WERI-Rb-1 (cell line): ENCODE data around the gene CCM2.

Experiments used
- DNase-seq: peaks from one replicate; pipeline ENCODE4 v3.0.0-alpha.2; 2020
- H3K27ac ChIP-seq: fragments of 250-450 bp; sonication (Bioruptor Pico); 2 replicates; pipeline ENCODE4 v1.5.1; 2020; ENCODE audit warnings: mild to moderate bottlenecking, moderate library complexity
- H3K27me3 ChIP-seq: fragments of 250-450 bp; sonication (Bioruptor Pico); 2 replicates; pipeline ENCODE4 v1.5.1; 2021; ENCODE audit warnings: mild to moderate bottlenecking, low read depth, moderate library complexity; ENCODE audit not compliant: insufficient read depth, severe bottlenecking
- H3K36me3 ChIP-seq: fragments of 250-450 bp; sonication (Bioruptor Pico); 2 replicates; pipeline ENCODE4 v1.5.1; 2020; ENCODE audit warnings: mild to moderate bottlenecking, moderate library complexity
- H3K4me3 ChIP-seq: 2 replicates; pipeline ENCODE4 v1.5.1; 2011; ENCODE audit warnings: low read depth, mild to moderate bottlenecking, control low read depth, low read length
- H3K9me3 ChIP-seq: fragments of 250-450 bp; sonication (Bioruptor Pico); 2 replicates; pipeline ENCODE4 v1.5.1; 2021; ENCODE audit warnings: mild to moderate bottlenecking, moderate library complexity; ENCODE audit not compliant: severe bottlenecking
- TF ChIP-seq, protein P1 (sequence below): IDR thresholded peaks from 2 replicates; pipeline ENCODE4 v1.5.1; 2011; ENCODE audit warnings: low read depth, mild to moderate bottlenecking, control low read depth, inconsistent platforms, low read length

The CCM2 gene

DNA sequence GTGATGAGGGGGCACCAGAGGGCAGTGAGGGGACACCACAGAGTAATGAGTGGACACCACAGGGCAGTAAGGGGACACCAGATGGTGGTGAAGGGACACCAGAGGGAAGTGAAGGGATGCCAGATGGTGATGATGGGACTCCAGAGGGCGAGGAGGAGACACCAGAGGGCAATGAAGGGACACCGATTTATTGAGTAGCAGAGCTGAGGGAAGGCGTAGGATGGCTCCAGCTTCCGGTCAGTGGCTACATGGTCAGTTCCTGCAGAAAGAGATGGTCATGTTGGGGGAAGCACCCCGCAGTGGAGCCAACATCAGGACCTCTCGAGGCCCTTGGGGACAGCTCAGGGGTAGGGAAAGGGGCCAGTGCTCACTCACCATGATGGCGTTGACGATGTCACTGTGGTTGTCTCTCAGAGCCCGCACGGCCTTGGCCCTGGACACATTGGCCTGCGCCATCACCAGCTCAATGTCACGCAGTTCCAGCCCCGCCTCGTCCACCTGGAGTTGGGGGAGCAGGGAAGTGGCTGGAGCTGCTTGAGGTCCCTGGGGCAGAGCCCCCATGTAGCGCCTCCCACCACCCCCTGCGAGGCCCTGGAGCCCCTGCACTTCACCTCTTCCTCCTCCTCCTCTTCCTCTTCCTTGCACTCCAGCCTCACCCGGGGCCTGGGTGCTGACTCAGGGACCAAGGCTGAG lies 80.4 kb downstream of the CCM2 start:
- Histone ChIP-seq H3K36me3 (peaks cover 22% of the 10 kb centered on the region), H3K27ac (no peak overlapping the region), H3K9me3 (no peaks in the 10 kb centered on the region), H3K4me3 (no peak overlapping the region), H3K27me3 (no peaks in the 10 kb centered on the region)
- TF ChIP-seq, protein P1, sequence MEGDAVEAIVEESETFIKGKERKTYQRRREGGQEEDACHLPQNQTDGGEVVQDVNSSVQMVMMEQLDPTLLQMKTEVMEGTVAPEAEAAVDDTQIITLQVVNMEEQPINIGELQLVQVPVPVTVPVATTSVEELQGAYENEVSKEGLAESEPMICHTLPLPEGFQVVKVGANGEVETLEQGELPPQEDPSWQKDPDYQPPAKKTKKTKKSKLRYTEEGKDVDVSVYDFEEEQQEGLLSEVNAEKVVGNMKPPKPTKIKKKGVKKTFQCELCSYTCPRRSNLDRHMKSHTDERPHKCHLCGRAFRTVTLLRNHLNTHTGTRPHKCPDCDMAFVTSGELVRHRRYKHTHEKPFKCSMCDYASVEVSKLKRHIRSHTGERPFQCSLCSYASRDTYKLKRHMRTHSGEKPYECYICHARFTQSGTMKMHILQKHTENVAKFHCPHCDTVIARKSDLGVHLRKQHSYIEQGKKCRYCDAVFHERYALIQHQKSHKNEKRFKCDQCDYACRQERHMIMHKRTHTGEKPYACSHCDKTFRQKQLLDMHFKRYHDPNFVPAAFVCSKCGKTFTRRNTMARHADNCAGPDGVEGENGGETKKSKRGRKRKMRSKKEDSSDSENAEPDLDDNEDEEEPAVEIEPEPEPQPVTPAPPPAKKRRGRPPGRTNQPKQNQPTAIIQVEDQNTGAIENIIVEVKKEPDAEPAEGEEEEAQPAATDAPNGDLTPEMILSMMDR: no peak
- DNase-seq: peak; percentile 46

DNA sequence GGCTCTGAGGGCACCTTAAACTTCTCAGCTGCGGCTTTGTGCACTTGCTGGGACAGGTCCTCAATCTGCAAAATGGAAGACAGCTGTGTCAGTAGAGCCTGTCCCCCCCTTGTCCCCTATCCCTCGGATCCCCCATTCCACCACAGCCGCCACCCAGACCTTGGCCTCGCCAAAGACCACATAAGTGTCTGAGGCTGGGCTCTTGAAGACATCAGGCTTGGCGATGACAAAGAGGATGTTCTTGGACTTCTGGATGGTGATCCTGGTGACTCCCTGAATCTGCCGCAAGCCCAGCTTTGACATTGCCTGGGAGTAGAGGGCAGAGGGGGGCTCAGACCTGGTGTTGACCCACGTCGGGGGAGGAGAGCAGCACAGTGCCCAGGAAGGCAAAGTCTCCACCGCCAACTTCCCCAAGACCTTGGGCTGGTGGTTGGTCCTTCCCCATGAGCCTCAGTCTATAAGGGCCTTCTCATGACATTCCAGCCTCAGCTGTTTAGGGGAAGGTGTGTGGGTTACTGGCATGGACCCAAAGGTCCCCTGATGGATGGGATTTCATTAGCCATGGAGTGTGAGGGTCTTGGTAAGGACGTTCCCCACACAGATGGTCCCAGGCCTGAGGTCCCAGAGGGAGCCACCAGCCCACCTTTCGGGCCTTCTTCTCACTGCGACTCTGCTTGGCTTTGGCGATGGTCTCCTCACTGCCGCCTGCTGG lies 81.1 kb downstream of the CCM2 start:
- Histone ChIP-seq H3K4me3 (no peak overlapping the region), H3K27ac (no peak overlapping the region), H3K27me3 (no peaks in the 10 kb centered on the region), H3K9me3 (no peaks in the 10 kb centered on the region), H3K36me3 (peaks cover 15% of the 10 kb centered on the region)
- TF ChIP-seq, protein P1: no peak
- no peak for DNase-seq

DNA sequence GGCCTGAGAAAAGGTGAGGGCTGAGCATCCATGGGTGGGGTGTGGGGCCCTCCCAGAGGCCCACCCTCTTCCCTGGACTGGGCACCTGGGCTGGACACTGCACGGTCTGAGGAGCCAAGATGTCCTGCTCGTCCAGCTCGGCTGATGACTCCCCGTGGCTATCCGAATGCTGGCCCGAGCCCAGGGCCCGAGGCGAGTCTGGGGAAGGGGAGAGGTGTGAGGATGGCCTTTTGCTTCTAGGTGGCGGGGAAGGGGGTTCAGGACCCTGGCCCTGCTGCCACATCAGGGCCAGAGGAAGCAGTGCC lies 81.6 kb downstream of the CCM2 start:
- no peaks in the 10 kb centered on the region for H3K9me3 ChIP-seq
- no peak overlapping the region for H3K27ac ChIP-seq
- TF ChIP-seq, protein P1: no peak
- peaks cover 11% of the 10 kb centered on the region for H3K36me3 ChIP-seq
- DNase-seq: no peak
- no peak overlapping the region for H3K4me3 ChIP-seq
- no peaks in the 10 kb centered on the region for H3K27me3 ChIP-seq

DNA sequence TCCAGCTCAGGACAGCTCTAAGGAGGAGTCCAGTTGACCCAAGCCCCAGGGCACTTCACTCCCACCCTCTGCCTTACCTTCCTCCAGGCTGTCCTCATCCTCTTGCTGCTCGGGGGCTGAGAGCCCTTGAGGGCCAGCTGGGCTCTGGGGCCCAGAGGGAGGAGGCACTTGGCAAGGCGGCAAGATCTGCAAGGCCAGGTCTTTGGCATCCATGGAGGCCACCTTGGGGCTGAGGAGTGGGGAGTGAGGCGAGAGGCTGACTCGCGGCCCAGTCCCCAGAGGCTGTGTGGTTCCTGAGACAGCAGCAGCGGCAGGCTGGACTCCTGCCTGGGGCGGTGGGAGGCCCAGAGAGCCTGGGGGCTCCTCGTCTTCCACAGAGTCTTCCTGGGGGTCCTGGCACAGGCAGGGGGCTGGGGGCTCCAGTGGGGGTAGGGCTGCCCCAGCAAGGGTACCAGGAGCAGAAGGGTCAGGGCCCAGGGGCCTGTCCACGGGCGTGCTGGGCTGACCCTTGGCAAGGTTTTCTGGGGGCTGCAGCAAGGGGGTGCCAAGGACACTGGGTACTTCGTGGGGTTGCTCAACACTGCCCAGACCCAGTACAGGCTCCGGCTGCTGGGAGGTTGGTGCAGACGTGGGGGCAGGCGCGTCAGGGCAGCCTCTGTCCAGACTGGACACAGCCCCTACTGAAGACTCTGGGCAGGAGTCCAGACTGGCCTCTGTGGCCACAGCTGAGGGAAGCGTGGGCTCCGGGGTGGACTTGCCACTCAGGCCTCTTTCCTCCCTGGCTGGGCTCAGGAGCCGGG lies 82.2 kb downstream of the CCM2 start:
- TF ChIP-seq, protein P1: no peak
- Histone ChIP-seq H3K36me3 (peaks cover 8% of the 10 kb centered on the region), H3K27ac (no peak overlapping the region), H3K4me3 (no peak overlapping the region), H3K27me3 (no peaks in the 10 kb centered on the region), H3K9me3 (no peaks in the 10 kb centered on the region)
- no peak for DNase-seq

DNA sequence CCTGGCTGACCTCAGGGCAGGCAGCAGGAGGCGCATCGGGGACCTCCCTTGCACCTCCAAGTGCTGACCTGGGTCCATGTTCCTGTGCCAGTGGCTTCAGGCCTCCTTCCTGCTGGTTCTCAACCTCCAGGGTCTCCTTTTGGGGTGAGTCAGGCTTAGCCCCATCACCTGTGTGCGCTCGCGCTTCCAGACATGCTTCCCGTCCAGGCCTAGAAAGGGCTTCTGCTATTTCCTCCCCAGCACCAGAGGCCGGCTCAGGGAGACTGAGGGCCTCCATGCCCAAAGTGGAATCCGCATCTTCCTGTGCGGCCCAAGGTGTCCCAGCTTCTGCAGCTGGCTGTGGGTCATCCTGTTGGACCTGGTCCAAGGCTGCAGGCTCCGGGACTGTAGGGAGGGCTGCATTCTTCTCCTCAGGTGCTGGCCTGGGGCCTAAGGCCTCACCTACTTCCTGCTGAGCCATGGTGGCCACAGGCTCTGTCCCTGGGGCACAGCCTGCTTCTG lies 82.9 kb downstream of the CCM2 start:
- H3K27ac ChIP-seq: no peak overlapping the region
- TF ChIP-seq, protein P1: no peak
- no peak for DNase-seq
- no peaks in the 10 kb centered on the region for H3K27me3 ChIP-seq
- no peak overlapping the region for H3K4me3 ChIP-seq
- H3K9me3 ChIP-seq: no peaks in the 10 kb centered on the region
- peaks cover 8% of the 10 kb centered on the region for H3K36me3 ChIP-seq
